ENCODE data around the gene FERMT3.
"Not testable (repeated sequence)": the region's sequence is repeated elsewhere in the genome, so short reads cannot be mapped to it uniquely, and the experiment has no call there.

Gene FERMT3

DNA sequence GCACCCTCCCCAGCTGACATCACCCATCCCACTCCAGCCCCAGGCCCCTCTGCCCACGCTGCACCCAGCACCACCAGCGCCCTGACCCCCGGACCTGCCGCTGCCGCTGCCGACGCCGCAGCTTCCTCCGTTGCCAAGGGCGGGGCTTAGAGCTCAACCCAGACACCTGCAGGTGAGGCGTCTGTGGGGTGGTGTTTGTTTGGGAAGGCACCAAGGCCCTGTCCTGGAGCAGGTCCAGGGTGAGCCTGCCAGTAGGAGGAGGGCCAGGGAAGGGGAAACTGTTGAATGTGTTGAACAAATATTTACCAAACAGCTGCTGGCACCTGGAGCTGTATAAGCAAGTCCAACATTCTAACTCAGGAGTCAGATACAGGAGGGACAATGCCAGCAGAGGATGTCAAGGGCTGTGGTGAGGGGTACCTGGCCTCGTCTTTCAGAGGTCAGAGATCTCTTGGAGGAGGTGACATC is 31.0 kb downstream of the FERMT3 start:
- DNase-seq = peak; percentile 94

DNA sequence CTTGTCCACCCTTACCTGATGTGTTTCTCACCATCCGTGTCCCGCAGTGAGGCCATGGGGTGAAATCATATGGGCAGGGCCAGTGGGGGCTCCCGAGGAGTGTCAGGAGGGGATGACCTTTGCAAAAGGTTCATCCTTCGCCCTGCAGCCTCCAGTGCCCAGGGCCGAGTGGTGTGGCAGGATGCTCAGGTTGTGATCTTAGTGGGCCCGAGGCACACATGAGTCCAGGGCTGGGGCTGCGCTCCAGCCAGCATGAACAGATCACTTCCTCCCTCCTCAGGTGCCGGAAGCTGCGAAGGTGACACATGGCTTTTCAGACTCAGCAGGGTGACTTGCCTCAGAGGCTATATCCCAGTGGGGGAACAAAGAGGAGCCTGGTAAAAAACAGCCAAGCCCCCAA is 31.6 kb downstream of the FERMT3 start:
- DNase-seq = no peak

DNA sequence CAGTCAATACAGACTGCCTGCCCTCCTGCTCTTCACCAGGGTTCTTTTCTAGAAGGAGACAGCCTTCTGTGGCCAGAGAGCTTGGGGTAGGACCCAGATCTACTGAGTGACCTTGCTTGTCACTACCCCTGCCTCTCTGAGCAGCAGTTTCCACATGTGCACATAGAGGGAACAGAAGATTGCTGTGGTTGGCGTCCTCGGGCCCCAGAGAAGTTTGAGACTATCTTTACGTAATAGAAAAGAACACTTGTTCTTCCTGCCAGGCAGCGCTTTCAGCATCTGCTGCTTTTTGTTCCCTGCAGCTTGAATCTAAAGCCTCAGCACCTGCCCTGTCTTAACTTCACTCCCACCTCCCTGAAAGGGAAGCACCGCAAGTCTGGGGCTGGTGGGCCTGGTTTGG is 32.5 kb downstream of the FERMT3 start:
- no peak for DNase-seq

DNA sequence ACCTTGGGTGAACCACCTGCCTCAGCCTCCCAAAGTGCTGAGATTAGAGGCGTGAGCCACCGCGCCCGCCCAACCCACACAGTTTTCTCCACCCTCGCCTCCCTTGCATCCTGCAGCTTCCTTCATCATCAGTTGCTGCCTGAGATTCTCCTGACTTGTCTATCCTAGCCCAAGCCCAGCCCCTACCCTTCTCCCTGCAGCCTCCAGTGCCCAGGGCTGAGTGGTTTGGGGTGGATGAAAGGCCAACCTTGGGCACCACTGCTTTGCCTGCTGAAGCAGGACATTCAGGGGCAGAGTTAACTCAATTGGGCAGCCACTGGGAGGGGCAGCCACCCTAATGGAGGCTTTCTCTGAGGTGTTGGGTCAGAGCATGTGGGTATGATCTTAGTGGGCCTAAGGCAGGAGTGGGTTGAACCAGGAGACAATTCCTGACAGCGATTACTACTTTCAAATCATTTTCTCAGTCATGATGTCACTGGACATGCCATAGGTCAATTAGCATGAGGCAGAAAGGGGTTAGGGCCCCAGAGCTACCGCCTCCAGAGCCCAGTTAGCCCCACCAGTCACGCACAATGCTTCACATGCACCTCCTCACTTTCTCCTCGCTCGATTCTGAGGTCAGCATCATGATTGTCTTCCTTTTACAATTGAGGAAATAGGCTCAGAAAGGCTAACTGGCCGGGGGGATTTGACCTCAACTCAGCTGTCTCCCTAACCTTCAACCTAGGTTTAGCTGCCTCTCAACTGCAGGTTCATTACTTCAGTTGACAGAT is 33.3 kb downstream of the FERMT3 start:
- DNase-seq = no peak

DNA sequence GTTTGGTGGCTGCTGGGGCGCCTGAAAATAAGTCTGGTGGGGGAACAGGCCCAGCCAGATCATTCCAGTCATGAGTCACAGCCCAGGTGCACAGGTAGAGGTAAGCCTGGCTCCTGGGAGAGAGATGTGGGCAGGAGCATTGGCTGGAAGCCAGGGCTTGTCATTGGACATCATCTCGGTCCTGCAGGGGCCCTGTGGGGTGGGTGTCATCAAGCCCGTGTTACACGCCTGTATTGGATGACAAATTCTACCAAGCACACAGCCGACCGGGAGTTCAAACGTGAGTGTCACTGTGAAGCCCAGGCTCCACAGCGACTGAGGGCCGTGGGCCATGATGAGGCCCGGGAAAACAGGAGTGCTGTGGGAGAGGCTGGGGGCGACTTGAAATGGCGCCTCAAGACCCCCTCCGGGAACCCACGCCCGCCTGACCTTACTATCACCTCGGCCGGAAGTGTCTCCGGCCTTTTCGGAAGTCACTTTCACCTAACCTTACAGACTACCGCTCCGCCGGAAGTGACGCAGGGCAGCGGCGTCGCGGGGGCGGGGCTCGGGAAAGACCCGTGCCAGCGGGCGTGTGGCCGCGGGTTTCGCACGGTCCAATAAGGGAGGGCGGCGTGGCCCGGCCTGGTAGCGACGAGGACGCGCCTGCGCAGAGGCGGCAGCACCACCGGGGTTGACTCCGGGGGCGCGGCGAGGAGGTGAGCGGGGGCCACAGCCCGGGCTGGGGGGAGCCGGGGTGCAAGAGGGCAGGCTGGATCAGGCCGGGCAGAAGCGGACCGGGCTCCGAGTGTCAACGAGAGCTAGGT is 34.1 kb downstream of the FERMT3 start, which contains the start of gene FKBP2:
Gene FKBP2 (plus strand): TSS at position 661 of the 806 bp plus-strand sequence. CDS start 1,293 bp downstream, outside the sequence.
- peak; percentile 82 for DNase-seq

DNA sequence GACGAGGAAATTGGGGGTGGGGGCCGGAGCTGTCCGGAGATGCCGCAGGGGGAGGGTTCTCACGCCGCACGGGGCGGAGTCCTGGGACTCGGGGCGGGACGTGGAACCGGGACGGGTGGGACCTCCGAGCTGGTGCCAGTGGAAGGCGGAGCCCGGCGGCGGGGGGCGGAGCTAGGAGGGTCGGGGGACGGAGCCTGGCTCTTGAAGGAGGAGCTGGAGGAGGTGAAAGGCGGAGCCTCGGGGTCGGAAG is 34.6 kb downstream of the FERMT3 start:
- peak; percentile 96 for DNase-seq

DNA sequence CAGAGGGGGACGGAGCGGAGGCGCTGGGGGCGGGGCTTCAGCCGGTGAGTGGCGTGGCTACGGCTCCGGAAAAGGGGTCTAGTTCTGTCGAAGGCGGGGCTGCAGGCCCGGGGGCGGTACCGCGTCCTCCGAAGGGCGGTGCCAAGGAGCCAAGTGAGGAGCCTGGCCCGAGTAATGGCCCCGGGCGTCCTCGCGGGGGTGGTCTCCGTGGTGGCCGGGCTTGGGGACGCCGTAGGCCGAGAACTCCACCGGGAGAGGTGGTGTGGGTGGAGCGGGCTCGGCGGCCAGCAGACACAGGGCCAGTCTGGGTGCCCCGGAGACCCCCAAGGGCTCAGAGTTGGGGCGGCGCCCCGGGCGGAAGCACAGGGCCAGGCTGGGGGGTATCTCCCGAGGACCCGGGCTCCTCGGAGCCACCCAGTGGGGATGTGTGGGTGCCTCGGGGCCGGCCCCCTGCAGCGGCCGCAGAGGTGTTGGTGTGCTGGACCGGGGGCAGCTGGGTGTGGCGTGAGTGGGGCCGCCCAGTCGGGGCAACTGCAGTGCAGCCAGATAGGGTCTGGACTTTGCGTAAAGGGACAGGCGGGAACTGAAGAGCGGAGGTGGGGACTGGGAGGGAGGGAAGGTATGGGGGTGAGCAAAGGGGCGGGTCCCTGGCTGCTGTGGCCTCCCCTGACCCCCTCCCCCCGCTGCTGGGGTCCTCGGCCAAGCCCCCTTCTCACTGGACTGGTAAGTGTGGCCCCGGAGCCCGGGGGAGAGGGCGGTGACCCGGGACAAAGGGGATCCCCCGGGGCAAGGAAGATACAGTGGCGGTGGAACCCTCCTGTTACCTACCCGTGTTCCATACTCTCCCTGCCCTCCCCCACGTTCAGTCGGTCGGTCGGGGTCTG is 35.2 kb downstream of the FERMT3 start:
- no peak for DNase-seq

DNA sequence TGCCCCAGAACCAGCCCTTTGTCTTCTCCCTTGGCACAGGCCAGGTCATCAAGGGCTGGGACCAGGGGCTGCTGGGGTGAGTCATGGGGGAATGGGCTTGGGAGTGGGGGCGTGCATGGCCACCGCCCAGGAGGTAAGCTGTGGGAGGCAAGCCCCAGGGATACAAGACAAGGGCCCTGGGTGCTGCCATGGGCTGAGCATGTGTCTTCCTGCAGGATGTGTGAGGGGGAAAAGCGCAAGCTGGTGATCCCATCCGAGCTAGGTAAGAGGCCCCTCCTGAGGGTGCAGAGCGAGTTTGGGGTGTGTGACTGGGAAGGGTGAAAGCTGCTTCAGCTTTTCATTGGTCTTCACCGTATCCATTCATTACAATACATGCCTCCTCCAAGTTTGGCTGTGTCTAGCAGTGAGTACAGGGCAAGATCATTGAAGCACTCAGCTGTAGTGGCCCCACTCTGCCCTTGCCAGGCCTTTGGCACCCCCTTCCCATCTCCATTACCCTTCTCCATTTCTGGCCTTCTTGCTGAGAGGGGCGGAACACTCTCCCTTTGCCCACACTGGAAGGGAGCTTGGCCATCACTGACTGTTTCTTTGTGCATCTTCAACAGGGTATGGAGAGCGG is 36.8 kb downstream of the FERMT3 start:
- no peak for DNase-seq

DNA sequence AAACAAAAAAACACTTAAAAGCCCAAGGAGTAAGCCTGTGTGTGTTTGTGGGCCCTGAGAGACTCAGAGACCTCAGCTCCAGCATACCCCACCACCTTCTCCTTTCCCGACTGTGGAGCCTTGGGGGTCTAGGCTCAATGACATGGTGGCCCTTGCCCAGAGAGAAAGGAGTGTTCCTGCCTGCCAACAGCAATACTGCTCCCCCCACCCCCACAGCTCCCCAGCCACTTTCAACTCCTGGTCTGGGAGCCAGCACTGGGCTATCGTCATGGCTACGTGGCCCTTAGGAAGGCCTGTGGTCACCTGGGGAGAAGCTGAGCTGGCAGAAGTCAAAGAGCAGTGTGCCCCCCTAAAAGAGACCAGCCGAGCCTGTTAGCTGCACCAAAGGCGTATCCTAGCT is 37.6 kb downstream of the FERMT3 start:
- no peak for DNase-seq

DNA sequence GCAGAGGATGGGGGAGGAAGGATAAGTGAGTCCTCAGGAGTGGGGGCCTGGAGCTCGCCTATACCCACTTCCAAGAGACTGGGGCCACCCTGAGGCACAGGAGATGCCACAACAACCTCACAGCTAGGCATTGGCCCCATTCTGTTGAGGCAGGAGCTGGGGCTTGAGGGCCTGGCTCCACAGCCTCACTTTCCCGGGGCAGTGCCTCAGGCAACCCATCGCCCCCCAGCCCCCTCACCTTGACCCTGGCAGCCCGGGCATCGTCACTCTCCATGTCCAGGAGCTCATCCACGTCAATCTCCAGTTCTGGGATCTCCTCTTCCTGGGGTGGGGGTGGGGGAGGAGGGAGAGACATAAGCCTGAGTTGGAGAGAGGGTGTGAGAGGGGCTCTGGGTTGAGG is 38.4 kb downstream of the FERMT3 start:
- no peak for DNase-seq

DNA sequence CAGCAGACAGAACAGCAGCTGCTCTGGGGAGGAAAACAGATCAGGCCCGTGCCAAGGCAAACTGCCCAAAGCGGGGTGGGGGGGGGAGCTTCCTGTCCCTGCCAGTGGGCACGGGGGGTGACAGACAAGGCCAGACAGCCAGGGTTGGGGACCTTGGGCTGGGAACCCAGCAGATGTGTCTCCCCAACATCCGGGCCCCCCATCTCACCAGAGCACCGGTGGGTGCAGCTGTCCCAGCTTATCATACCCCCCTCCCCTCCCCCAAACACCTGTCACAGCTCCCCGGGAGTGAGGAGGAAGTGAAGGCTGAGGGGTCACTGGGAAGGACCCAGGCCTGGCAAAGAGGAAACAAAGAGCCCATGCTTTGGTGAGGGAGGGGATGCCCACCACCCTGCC is 38.9 kb downstream of the FERMT3 start:
- no peak for DNase-seq

DNA sequence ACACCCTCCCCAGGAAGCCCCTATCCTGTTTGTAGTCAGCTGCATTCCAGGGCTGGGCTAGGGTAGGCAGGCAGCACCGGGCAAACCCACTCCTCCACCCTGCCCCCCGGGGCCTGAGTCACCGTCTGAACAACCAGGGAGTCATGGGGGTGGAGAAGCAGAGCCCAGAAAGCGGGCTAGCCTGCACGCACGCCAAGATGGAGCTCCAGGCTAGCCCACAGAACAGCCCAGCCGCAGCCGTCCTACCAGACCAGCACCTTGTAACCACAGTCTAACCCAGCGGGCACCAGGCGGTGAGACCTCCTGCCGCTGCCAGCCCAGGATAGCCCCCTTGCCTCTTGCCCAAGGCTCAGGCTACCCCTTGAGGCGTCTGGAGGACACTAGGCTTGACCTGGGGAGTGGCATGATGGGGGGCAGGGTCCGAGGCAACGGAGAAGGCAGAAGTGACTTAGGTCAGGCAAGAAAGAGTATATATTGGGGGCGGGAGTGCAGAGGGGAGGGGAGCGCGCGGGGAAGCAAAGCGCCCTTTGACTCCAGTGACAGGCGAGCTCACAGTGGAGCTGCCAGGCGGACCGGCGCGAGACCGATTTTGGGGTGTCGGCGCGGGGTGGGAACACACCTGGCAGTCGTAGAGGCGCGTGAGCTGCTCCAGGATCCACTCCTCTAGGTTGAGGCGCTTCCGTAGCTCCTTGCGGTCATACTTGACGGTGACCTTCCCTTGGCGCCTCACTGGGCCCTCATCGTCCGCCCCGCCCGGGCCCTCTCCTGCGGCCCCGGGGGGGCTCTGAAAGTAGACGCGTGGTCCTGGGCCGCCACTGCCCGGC is 39.5 kb downstream of the FERMT3 start:
- peak; percentile 51 for DNase-seq

DNA sequence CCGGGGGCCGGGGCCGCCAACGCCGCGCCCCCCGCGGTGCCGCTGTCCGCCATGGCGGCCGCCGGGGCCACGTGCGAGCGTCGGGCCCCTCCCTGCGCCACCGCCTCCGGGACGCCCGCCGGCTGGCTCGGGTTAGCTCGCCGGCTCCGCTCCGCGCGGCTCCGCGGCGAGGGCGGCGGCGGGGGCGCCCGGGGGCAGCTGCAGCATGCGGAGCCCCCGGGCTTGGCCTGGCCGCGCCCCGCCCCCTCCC is 40.0 kb downstream of the FERMT3 start:
- DNase-seq = not testable (repeated sequence)

DNA sequence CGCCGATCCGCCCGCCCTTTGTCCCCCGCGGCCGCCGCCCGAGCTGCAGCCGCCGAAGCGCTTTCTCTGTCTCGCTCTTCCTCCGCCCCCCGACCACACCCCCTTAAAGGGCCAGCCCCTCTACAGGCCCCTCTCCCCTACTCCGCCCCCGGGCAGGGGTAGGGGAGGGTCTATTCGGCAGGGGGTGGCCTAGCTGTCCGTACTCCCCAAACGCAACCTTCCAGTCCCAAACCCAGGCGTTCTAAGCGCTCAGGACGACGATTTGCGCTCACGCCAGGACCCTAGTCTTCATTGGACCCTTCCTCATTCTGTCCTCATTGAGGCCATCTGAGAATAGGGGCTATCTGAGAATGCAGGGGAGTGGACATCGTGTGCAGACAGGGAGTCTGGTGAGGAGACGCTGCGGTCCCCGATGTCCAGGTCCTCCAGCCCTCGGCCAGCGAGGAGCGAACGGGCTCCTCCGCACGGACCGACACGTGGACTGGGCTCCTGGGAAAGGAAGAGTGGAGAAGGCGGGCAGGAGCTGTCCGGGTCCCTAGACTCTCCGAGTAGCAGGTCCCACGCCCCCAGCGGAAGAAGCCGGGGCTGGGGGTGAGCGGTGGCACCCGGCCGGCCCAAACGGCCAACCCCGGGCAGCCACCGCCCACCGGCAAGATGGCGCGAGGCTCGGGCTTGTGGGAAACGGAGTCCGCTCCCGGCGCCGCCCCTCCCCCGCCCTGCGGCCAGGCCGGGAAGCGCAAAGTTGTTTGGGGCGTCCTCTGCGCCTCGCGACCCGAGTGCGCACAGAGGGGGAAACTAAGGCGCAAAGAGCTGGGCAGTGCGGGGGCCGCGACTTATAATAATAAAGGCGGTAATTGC is 40.6 kb downstream of the FERMT3 start, which contains the start of gene PPP1R14B:
Gene PPP1R14B (minus strand): TSS at position 73 of the 858 bp plus-strand sequence. CDS start 270 bp downstream, outside the sequence.
- DNase-seq = peak; percentile 75

DNA sequence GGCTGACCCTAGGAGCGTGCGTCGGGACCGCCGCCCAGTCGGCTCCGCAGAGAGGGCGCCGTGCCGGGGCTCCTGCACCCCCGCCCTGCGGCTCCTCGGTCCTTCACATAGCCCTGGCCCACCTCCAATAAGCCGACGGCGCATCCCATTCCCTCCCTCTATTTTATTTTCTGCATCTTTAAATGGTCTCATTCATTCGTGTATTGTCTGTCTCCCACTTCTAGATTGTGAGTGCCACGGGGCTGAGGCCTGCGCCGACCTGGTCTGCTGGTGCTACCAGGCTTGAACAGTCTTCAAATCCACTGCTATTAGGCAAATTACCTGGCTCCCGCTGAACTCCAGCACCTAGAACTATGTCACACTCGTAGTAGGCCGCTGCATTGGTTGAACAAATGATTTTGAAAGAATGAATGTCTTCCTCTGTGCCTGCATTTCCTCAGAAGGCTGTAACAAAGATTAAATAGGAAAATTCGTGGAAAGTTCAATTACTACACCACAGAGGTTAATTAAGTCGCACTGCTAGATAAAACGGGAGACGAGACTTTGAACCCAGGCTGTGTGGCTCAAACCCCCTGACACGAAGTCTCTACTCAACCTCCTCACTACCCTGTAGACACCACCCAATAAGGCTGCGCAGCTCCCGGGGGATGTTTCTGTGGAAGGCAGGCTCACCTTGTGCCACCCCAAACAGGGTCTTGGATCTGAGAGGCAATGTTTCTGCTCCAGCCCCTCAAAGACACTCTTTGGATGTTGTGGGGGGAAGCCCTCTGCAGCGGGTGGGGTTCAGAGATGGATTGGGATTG is 41.4 kb downstream of the FERMT3 start:
- no peak for DNase-seq

DNA sequence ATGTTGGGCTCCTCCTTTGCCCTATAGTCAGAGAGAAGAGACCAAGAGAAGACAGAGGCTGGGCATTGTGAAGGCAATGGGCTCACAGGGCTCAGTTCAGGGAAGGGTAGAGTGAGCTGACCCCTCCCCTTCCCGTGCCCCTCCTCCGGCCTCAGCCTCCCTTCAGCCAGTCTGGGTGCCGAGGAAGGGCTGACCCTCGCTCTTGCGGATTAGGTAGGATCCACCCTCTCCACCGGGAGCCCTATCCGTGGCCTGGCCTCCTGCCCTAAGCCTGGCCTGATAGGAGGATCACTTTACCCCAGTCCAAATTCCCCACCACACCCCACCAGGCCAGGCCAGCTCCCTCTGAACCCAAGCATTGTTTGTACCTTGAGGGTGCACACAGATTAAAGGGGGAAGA is 42.1 kb downstream of the FERMT3 start:
- no peak for DNase-seq

DNA sequence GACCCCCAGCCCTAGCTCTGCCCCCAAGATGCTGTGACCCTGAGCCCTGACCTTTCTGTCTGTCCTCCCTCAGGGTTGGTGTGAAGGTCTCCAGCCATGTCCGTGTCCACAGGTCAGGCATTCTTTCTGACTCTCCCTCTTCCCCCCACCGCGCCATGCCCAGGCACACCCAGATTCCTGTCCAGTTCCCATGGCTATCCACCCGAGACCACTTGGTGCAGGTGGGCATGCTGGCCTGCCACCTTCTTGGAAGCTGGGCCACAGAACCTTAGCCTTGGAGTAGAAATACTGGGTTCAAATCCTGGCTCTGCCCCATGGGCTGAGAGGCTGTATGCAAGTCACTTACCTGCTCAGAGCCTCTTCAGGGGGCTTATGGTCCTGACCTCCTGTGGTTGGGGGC is 42.5 kb downstream of the FERMT3 start:
- no peak for DNase-seq

DNA sequence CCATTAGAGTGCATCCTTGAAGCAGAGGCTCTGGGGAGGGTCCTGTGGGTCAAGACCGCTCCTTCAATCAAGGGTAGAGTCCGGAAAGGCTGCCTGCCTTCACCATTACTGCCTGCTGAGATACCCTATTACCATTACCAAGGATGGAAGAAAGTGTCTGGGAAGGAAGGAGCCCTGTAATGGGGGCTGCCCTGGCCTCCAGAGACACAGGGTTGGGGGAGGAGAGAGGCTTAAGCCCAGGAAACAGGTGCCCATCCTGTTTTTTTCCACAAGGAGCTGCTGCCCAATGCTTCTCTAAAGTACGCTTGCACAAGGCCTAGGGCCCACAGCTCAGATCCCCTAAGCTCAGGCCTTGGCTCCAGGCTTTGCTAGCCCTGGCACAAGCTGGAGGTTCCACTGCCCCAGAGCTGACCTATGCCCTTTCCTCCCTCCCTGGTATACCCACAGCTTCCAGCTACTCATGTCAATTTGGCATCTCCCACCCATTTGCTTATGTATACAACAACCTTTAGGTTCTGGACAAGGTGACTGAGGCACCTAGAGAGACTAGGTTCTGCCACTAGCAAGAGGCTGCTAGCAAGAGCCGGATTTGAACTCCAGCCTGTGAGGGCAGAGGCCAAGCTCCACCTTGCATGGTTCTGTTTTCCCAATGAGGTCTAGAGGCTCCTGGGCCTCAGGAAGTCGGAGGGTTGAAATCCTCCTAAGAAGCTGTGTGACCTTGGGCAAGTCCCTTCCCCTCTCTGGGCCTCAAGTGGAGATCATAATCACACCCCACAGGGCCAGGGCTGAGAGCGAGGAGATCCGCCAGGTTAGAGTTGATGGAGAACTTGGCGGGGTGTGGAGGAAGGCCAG is 43.3 kb downstream of the FERMT3 start:
- no peak for DNase-seq

DNA sequence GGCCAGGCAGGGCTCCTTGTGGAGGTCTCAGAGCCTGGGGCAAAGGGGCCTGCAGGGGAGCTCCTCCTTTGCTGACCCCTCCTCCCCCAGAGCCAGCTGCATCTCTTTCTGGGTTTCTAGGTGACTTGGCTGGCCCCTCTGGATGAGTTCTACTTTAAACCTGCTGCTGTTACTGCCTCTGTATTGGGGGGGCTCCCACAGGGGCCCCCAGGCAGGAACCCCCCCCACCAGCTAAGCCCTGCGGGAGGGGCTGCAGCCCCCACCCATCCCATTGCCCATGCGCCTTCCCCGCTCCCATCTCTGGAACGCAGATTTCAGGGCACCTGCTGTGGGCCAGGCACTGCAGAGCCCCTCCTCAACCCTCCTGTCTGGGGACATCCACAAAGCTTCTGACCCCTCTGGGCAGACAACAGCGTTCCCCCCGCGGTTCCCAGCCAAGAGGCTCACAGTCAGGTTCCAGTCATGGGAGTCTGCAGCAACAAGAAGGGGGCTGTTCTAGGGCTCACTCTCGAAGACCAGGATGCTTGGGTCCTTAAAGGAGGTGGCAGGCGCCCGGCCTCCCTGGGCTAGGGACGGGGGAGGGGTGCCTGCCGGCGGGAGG is 44.0 kb downstream of the FERMT3 start:
- DNase-seq = no peak

Measured in NCI-H2029 treated with DMSO at 0.1 percent for 48 hours (cell line).